ENCODE results near the gene PIK3C3.
"Not testable (repeated sequence)": the region's sequence is repeated elsewhere in the genome, so short reads cannot be mapped to it uniquely, and the experiment has no call there.

The PIK3C3 gene

GRCh38 chr18:42106784-42107183 lies 151.8 kb downstream of the PIK3C3 start:
- CTCF ChIA-PET: no interaction called here
- TF ChIP-seq SUZ12 (IDR thresholded peaks at IDR 0.05) (no peak), TARDBP (IDR thresholded peaks at IDR 0.05) (no peak), CTBP1 (IDR thresholded peaks at IDR 0.05; ENCODE audit: borderline replicate concordance) (no peak), HDGF (IDR thresholded peaks at IDR 0.05; ENCODE audit: borderline replicate concordance) (no peak), FOXK2 (IDR thresholded peaks at IDR 0.05) (no peak), LEF1 (IDR thresholded peaks at IDR 0.05; ENCODE audit: borderline replicate concordance) (no peak), FOXA1 (IDR thresholded peaks at IDR 0.05) (no peak), ELF4 (IDR thresholded peaks at IDR 0.05) (no peak), L3MBTL2 (conservative IDR thresholded peaks at IDR 0.05) (no peak), NFRKB (IDR thresholded peaks at IDR 0.05) (no peak), ARNT (IDR thresholded peaks at IDR 0.05) (no peak), BHLHE40 (IDR thresholded peaks at IDR 0.05; ENCODE audit: borderline replicate concordance) (no peak)
- POLR2A ChIA-PET: no interaction called here
- DNase-seq (ENCODE audit: extremely low spot score): no peak

GRCh38 chr18:42107287-42107686 lies 152.3 kb downstream of the PIK3C3 start:
- ChIA-PET CTCF (interaction anchor here (0.6 kb wide), 1 partner anchor 1482 kb away, joined by 3 read pairs; no protein-coding TSS in a partner anchor), POLR2A (no interaction called here)
- TF ChIP-seq HDGF (IDR thresholded peaks at IDR 0.05; ENCODE audit: borderline replicate concordance): no peak
- no peak for TF ChIP-seq FOXM1 (IDR thresholded peaks at IDR 0.05; ENCODE audit: borderline replicate concordance)
- no peak for TF ChIP-seq TARDBP (IDR thresholded peaks at IDR 0.05)
- no peak for TF ChIP-seq FOXK2 (IDR thresholded peaks at IDR 0.05)
- no peak for TF ChIP-seq BHLHE40 (IDR thresholded peaks at IDR 0.05; ENCODE audit: borderline replicate concordance)
- no peak for TF ChIP-seq LEF1 (IDR thresholded peaks at IDR 0.05; ENCODE audit: borderline replicate concordance)
- TF ChIP-seq SUZ12 (IDR thresholded peaks at IDR 0.05): no peak
- TF ChIP-seq PKNOX1 (IDR thresholded peaks at IDR 0.05): no peak
- DNase-seq (ENCODE audit: extremely low spot score): no peak

GRCh38 chr18:42107691-42108450 lies 152.8 kb downstream of the PIK3C3 start:
- ChIA-PET POLR2A (no interaction called here), CTCF (interaction anchor here (0.6 kb wide), 1 partner anchor 1481 kb away, joined by 3 read pairs; no protein-coding TSS in a partner anchor)
- DNase-seq (ENCODE audit: extremely low spot score): no peak
- no peak for TF ChIP-seq CTBP1 (IDR thresholded peaks at IDR 0.05; ENCODE audit: borderline replicate concordance)

- CTCF ChIA-PET: not testable (repeated sequence)
These were observed 157.1 kb downstream of the PIK3C3 start for GRCh38 chr18:42112147-42112546.

GRCh38 chr18:42112657-42113420 lies 157.8 kb downstream of the PIK3C3 start:
- CTCF ChIA-PET: no interaction called here
- POLR2A ChIA-PET: no interaction called here
- DNase-seq (ENCODE audit: extremely low spot score): no peak
- no peak for TF ChIP-seq PKNOX1 (IDR thresholded peaks at IDR 0.05)
- TF ChIP-seq SP1 (IDR thresholded peaks at IDR 0.05): no peak
- TF ChIP-seq HDGF (IDR thresholded peaks at IDR 0.05; ENCODE audit: borderline replicate concordance): no peak
- TF ChIP-seq BHLHE40 (IDR thresholded peaks at IDR 0.05; ENCODE audit: borderline replicate concordance): no peak
- no peak for TF ChIP-seq NFRKB (IDR thresholded peaks at IDR 0.05)
- no peak for TF ChIP-seq L3MBTL2 (conservative IDR thresholded peaks at IDR 0.05)
- TF ChIP-seq ZNF384 (IDR thresholded peaks at IDR 0.05): no peak
- no peak for TF ChIP-seq SUZ12 (IDR thresholded peaks at IDR 0.05)

More at GRCh38 chr18:42112147-42112546, 157.1 kb downstream of the PIK3C3 start:
- POLR2A ChIA-PET; DNase-seq (ENCODE audit: extremely low spot score): not testable (repeated sequence)

- TF ChIP-seq ARNT (IDR thresholded peaks at IDR 0.05): no peak
- no peak for TF ChIP-seq ELF4 (IDR thresholded peaks at IDR 0.05)
- no peak for TF ChIP-seq SP1 (IDR thresholded peaks at IDR 0.05)
- TF ChIP-seq FOXA1 (IDR thresholded peaks at IDR 0.05): no peak
- TF ChIP-seq HDGF (IDR thresholded peaks at IDR 0.05; ENCODE audit: borderline replicate concordance): no peak
- TF ChIP-seq TARDBP (IDR thresholded peaks at IDR 0.05): no peak
- TF ChIP-seq LEF1 (IDR thresholded peaks at IDR 0.05; ENCODE audit: borderline replicate concordance): no peak
- no peak for TF ChIP-seq NFRKB (IDR thresholded peaks at IDR 0.05)
- no peak for TF ChIP-seq SUZ12 (IDR thresholded peaks at IDR 0.05)
- no peak for TF ChIP-seq PKNOX1 (IDR thresholded peaks at IDR 0.05)
- TF ChIP-seq L3MBTL2 (conservative IDR thresholded peaks at IDR 0.05): no peak
- no peak for TF ChIP-seq FOXM1 (IDR thresholded peaks at IDR 0.05; ENCODE audit: borderline replicate concordance)
- TF ChIP-seq FOXK2 (IDR thresholded peaks at IDR 0.05): no peak
- TF ChIP-seq BHLHE40 (IDR thresholded peaks at IDR 0.05; ENCODE audit: borderline replicate concordance): no peak
- TF ChIP-seq CTBP1 (IDR thresholded peaks at IDR 0.05; ENCODE audit: borderline replicate concordance): no peak
- TF ChIP-seq ZNF384 (IDR thresholded peaks at IDR 0.05): no peak
- no peak for DNase-seq (ENCODE audit: extremely low spot score)
- ChIA-PET CTCF (interaction anchor here (0.5 to 1.5 kb wide), 17 partner anchors 12 to 1446 kb away, joined by 3 to 9 read pairs (median 4); no protein-coding TSS in a partner anchor), POLR2A (no interaction called here)
These were observed 158.6 kb downstream of the PIK3C3 start for GRCh38 chr18:42113529-42114191.

All from HEK293T (cell line).